OCI-LY7 (cell line): ENCODE measurements around the gene FNDC3A. TPM values are rescaled to one million over a fixed set of nuclear protein-coding genes. Genes with fewer than 3 reads are reported as not detected.

Experiments
- BruUV-seq: library from RNA; stranded (reverse); fragments of 400-500 nt; replicated peaks from 2 replicates; lab custom pipeline; 2021; lab: Mats Ljungman, UMichigan
- CTCF ChIA-PET: fragments of 300-600 bp; sonication (Branson Sonifier 250); formaldehyde crosslinking; loops from one replicate; lab custom pipeline; 2022; ENCODE audit warnings: antibody characterized with exemption; ENCODE audit not compliant: unreplicated experiment; lab: Charles Lee
- POLR2A ChIA-PET: fragments of 300-600 bp; sonication (Branson Sonifier 250); formaldehyde crosslinking; loops from one replicate; lab custom pipeline; 2022; ENCODE audit warnings: antibody characterized with exemption; lab: Charles Lee
- DNase-seq: peaks from one replicate; pipeline ENCODE4 v3.0.0-alpha.2; 2015; ENCODE audit warnings: low spot score
- H2AFZ ChIP-seq: fragments of 200-600 bp; sonication (generic), shearing (Covaris generic); 2 replicates; pipeline ENCODE4 v1.6.1; 2014; ENCODE audit warnings: mild to moderate bottlenecking, antibody characterized with exemption, low read length, moderate library complexity
- H3K27ac ChIP-seq: fragments of 200-600 bp; sonication (generic); 2 replicates; pipeline ENCODE4 v1.5.1; 2014; ENCODE audit warnings: mixed run types, low read depth, mild to moderate bottlenecking, moderate library complexity, low read length, inconsistent platforms; ENCODE audit not compliant: poor library complexity, severe bottlenecking
- H3K36me3 ChIP-seq: fragments of 200-600 bp; sonication (generic); 2 replicates; pipeline ENCODE4 v1.6.1; 2014; ENCODE audit warnings: mild to moderate bottlenecking, antibody characterized with exemption, low read length, moderate library complexity, mixed read lengths; ENCODE audit not compliant: insufficient read depth
- H3K4me1 ChIP-seq: fragments of 200-600 bp; sonication (generic); 2 replicates; pipeline ENCODE4 v1.5.1; 2014; ENCODE audit warnings: mild to moderate bottlenecking, low read length; ENCODE audit not compliant: insufficient read depth, poor library complexity, severe bottlenecking
- H3K4me2 ChIP-seq: fragments of 200-600 bp; sonication (generic); 2 replicates; pipeline ENCODE4 v1.6.1; 2014; ENCODE audit warnings: mild to moderate bottlenecking, low read length
- H3K4me3 ChIP-seq: fragments of 200-600 bp; sonication (generic); 2 replicates; pipeline ENCODE4 v1.5.1; 2014; ENCODE audit warnings: mild to moderate bottlenecking, low read depth, low read length; ENCODE audit not compliant: poor library complexity, severe bottlenecking
- H3K79me2 ChIP-seq: fragments of 200-600 bp; sonication (generic); 2 replicates; pipeline ENCODE4 v1.6.1; 2016; ENCODE audit warnings: low read depth, mild to moderate bottlenecking, low read length, moderate library complexity, mixed read lengths; ENCODE audit not compliant: insufficient read depth
- H3K9me2 ChIP-seq: fragments of 200-600 bp; sonication (generic); 2 replicates; pipeline ENCODE4 v1.6.1; 2016; ENCODE audit warnings: mild to moderate bottlenecking, low read length, mixed read lengths; ENCODE audit not compliant: insufficient read depth
- H3K9me3 ChIP-seq: fragments of 200-600 bp; sonication (generic); 2 replicates; pipeline ENCODE4 v1.6.1; 2014; ENCODE audit warnings: mild to moderate bottlenecking, mixed run types, low read length, mixed read lengths
- H4K20me1 ChIP-seq: fragments of 200-600 bp; sonication (generic); 2 replicates; pipeline ENCODE4 v1.6.1; 2014; ENCODE audit warnings: mild to moderate bottlenecking, antibody characterized with exemption, low read length, moderate library complexity, mixed read lengths; ENCODE audit not compliant: insufficient read depth
- EZH2phosphoT487 ChIP-seq: fragments of 200-600 bp; sonication (generic); IDR thresholded peaks from 2 replicates; pipeline ENCODE4 v1.6.1; 2018; ENCODE audit warnings: low read depth, borderline replicate concordance, mild to moderate bottlenecking, mixed run types, antibody characterized with exemption, low read length, moderate library complexity, mixed read lengths
- intact Hi-C: fragments of 100-400 bp; cut with micrococcal nuclease; formaldehyde crosslinking; loops from one replicate; pipeline ENCODE4 v1.10.0; 2022; ENCODE audit not compliant: unreplicated experiment
- total RNA-seq, 2 experiments: library from RNA; depleted of rRNA in 1 of 2; stranded (reverse); fragments of >200 nt in 1 of 2; shearing (Covaris generic) in 1 of 2; gene quantifications; 2 replicates each; pipeline ENCODE4 v1.2.3, GENCODE V29; 2014 to 2022
- TF ChIP-seq, protein P1 (sequence below): fragments of 200-600 bp; sonication (generic); conservative IDR thresholded peaks from 2 replicates; pipeline ENCODE4 v1.5.1; 2014; ENCODE audit warnings: mild to moderate bottlenecking, antibody characterized with exemption, low read length, moderate library complexity, mixed read lengths

The FNDC3A gene
- total RNA-seq, 2 experiments from 2014 or later, result 38.7 to 59.6 TPM

DNA sequence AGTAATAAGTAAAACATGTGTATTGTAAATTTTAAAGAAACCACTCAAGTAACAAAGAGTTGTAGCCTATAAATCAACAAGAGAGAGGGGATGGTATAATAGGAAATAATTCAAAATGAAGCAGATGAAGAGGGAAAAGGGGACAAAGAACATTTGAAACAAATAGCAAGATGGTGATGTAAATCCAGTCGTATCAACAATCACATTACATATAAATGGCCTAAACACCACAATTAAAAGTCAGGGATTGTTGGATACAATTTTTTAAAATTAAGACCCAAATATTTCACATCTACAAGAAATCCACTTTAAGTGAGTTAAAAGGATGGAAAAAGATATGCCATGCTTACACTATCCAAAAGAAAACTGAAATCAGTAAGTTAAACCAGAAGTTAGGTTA, 15.2 kb downstream of the FNDC3A start:
- Histone ChIP-seq H3K36me3 (peaks cover 51% of the 10 kb centered on the region), H3K27ac (no peak overlapping the region), H3K9me3 (peaks cover 35% of the 10 kb centered on the region; the same call in 1 of the 2 replicates), H4K20me1 (no peaks in the 10 kb centered on the region), H3K4me3 (no peak overlapping the region), H3K4me1 (no peaks in the 10 kb centered on the region), H2AFZ (no peak overlapping the region), H3K4me2 (no peak overlapping the region), H3K9me2 (no peaks in the 10 kb centered on the region), H3K79me2 (peaks cover 62% of the 10 kb centered on the region; the same call in 1 of the 2 replicates)
- CTCF ChIA-PET, result no interaction called here
- POLR2A ChIA-PET, result interaction anchor here (0.7 kb wide), 1 partner anchor 10 kb away, joined by 4 read pairs; no protein-coding TSS in a partner anchor
- TF ChIP-seq EZH2phosphoT487, result no peak
- TF ChIP-seq, protein P1, sequence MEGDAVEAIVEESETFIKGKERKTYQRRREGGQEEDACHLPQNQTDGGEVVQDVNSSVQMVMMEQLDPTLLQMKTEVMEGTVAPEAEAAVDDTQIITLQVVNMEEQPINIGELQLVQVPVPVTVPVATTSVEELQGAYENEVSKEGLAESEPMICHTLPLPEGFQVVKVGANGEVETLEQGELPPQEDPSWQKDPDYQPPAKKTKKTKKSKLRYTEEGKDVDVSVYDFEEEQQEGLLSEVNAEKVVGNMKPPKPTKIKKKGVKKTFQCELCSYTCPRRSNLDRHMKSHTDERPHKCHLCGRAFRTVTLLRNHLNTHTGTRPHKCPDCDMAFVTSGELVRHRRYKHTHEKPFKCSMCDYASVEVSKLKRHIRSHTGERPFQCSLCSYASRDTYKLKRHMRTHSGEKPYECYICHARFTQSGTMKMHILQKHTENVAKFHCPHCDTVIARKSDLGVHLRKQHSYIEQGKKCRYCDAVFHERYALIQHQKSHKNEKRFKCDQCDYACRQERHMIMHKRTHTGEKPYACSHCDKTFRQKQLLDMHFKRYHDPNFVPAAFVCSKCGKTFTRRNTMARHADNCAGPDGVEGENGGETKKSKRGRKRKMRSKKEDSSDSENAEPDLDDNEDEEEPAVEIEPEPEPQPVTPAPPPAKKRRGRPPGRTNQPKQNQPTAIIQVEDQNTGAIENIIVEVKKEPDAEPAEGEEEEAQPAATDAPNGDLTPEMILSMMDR, result no peak
- BruUV-seq, result no TSS peak
- no peak for DNase-seq
- intact Hi-C loops, result no loop called here

GRCh38 chr13:48993150-48993549, 17.4 kb downstream of the FNDC3A start:
- POLR2A ChIA-PET, result interaction anchor here (0.7 kb wide), 1 partner anchor 76 kb away, joined by 3 read pairs; no protein-coding TSS in a partner anchor
- no peak for TF ChIP-seq EZH2phosphoT487
- TF ChIP-seq, protein P1, result no peak
- CTCF ChIA-PET, result no interaction called here
- no peaks in the 10 kb centered on the region for H4K20me1 ChIP-seq
- H3K4me3 ChIP-seq, result no peak overlapping the region
- no peak overlapping the region for H3K27ac ChIP-seq
- no peak for DNase-seq
- peaks cover 57% of the 10 kb centered on the region; the same call in 1 of the 2 replicates for H3K79me2 ChIP-seq
- no peak overlapping the region for H2AFZ ChIP-seq
- intact Hi-C loops, result no loop called here
- H3K36me3 ChIP-seq, result peaks cover 54% of the 10 kb centered on the region
- H3K4me2 ChIP-seq, result no peak overlapping the region
- H3K4me1 ChIP-seq, result no peaks in the 10 kb centered on the region
- no TSS peak for BruUV-seq
- H3K9me3 ChIP-seq, result peaks cover 36% of the 10 kb centered on the region; the same call in 1 of the 2 replicates
- H3K9me2 ChIP-seq, result no peaks in the 10 kb centered on the region

DNA sequence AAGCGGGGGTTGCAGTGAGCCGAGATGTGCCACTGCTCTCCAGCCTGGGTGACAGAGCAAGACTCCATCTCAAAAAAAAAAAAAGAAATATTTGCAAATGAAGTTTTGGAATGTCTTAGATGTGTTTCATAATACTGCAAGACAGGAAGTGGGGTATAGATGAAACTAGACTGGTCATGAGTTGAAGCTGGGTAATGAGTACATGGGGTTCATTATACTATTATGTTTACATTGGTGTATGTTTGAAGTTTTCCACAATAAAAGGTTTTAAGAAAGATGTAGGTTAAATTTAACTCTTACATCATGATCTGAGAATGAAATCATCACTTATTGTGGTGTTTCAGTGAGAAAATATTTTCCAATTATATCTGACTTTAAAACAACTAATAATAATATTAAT, 19.0 kb downstream of the FNDC3A start:
- Histone ChIP-seq H3K4me2 (no peak overlapping the region), H3K27ac (no peak overlapping the region), H2AFZ (no peak overlapping the region), H3K9me3 (peaks cover 34% of the 10 kb centered on the region), H3K4me3 (no peak overlapping the region), H4K20me1 (no peaks in the 10 kb centered on the region), H3K79me2 (peaks cover 45% of the 10 kb centered on the region; the same call in 1 of the 2 replicates), H3K4me1 (no peaks in the 10 kb centered on the region), H3K9me2 (no peaks in the 10 kb centered on the region), H3K36me3 (peaks cover 51% of the 10 kb centered on the region)
- BruUV-seq, result no TSS peak
- ChIA-PET CTCF (no interaction called here), POLR2A (no interaction called here)
- intact Hi-C loops, result no loop called here
- TF ChIP-seq, protein P1, result no peak
- TF ChIP-seq EZH2phosphoT487, result no peak
- DNase-seq, result no peak
